ENCODE results near the gene RILP.
A peak's percentile ranks its signal among the peaks of the same experiment; 100 is the strongest.
"Not testable (repeated sequence)": the region's sequence is repeated elsewhere in the genome, so short reads cannot be mapped to it uniquely, and the experiment has no call there.

RILP gene

GRCh38 chr17:1649844-1650501 is at the start of gene RILP:
TSS of gene RILP (minus strand) at chr17:1649866. CDS start at chr17:1649804, 62 bp downstream.
- DNase-seq, result peak; percentile 57

GRCh38 chr17:1697681-1698080 is 48.0 kb upstream of the RILP start:
- DNase-seq, result no peak

GRCh38 chr17:1695365-1695764 is 45.7 kb upstream of the RILP start:
- no peak for DNase-seq

GRCh38 chr17:1693339-1693738 is 43.7 kb upstream of the RILP start:
- DNase-seq, result no peak

GRCh38 chr17:1690544-1691221 is 41.0 kb upstream of the RILP start:
- no peak for DNase-seq

- not testable (repeated sequence) for DNase-seq
These were observed 38.7 kb upstream of the RILP start for GRCh38 chr17:1688405-1688804.

- DNase-seq, result no peak
These were observed 36.4 kb upstream of the RILP start for GRCh38 chr17:1686086-1686485.

GRCh38 chr17:1684378-1685189 is 34.9 kb upstream of the RILP start, which contains the start of gene PRPF8:
TSS of gene PRPF8 (minus strand) at chr17:1684867. CDS start at chr17:1684571, 296 bp downstream.
- DNase-seq, result peak; percentile 99

GRCh38 chr17:1683459-1683858 is 33.8 kb upstream of the RILP start:
- DNase-seq, result no peak

- no peak for DNase-seq
These were observed 26.7 kb upstream of the RILP start for GRCh38 chr17:1676401-1676800.

- peak; percentile 29 for DNase-seq
These were observed 23.5 kb upstream of the RILP start for GRCh38 chr17:1673041-1673785.

GRCh38 chr17:1663934-1664333 is 14.3 kb upstream of the RILP start:
- not testable (repeated sequence) for DNase-seq

GRCh38 chr17:1661045-1661444 is 11.4 kb upstream of the RILP start:
- no peak for DNase-seq

GRCh38 chr17:1658100-1658499 is 8.4 kb upstream of the RILP start:
- DNase-seq, result no peak

GRCh38 chr17:1653735-1654134 is 4.1 kb upstream of the RILP start:
- DNase-seq, result no peak

GRCh38 chr17:1652794-1653193 is 3.1 kb upstream of the RILP start:
- not testable (repeated sequence) for DNase-seq

- DNase-seq, result no peak
These were observed 1.8 kb upstream of the RILP start for GRCh38 chr17:1651559-1651844.

GRCh38 chr17:1650731-1651558 is 1.3 kb upstream of the RILP start:
- DNase-seq, result no peak

GRCh38 chr17:1648963-1649843 is 463 bp downstream of the RILP start:
- peak; percentile 95 for DNase-seq

- no peak for DNase-seq
These were observed 1.3 kb downstream of the RILP start for GRCh38 chr17:1648173-1648962.
